ENCODE data around the gene FAM227B. TPM values are rescaled to one million over a fixed set of nuclear protein-coding genes. Genes with fewer than 3 reads are reported as not detected.
A peak's percentile ranks its signal among the peaks of the same experiment; 100 is the strongest.

The FAM227B gene
- total RNA-seq, 1 donor from 2014 or later = 25.1 TPM

GRCh38 chr15:49323207-49323606 is 297.4 kb downstream of the FAM227B start:
- no peaks in the 10 kb centered on the region for H3F3A ChIP-seq (ENCODE audit: low read depth)
- DNase-seq (ENCODE audit: low spot score) = no peak
- TF ChIP-seq CTCF (IDR thresholded peaks at IDR 0.05) (no peak), EZH2 (IDR thresholded peaks at IDR 0.05) (no peak), EZH2phosphoT487 (IDR thresholded peaks at IDR 0.05) (no peak)
- H3K27me3 Mint-ChIP-seq (ENCODE audit: insufficient read depth, low read depth) = no peaks in the 10 kb centered on the region
- no peaks in the 10 kb centered on the region for H3K9me3 Mint-ChIP-seq
- H3K4me3 Mint-ChIP-seq = no peak overlapping the region
- no peaks in the 10 kb centered on the region for H3K9me3 ChIP-seq (ENCODE audit: low read depth)
- no peaks in the 10 kb centered on the region for H4K20me1 ChIP-seq (ENCODE audit: low read depth)
- H3K79me2 ChIP-seq (ENCODE audit: low read depth) = no peaks in the 10 kb centered on the region
- H3K27ac Mint-ChIP-seq = no peak overlapping the region
- H3K4me3 ChIP-seq = no peak overlapping the region
- H3K27me3 ChIP-seq = no peaks in the 10 kb centered on the region
- no peak overlapping the region for H3K27ac ChIP-seq
- H3K4me1 Mint-ChIP-seq = peaks cover 5% of the 10 kb centered on the region
- no peak overlapping the region for H3K9ac ChIP-seq
- no peaks in the 10 kb centered on the region for H3K36me3 ChIP-seq
- H2AFZ ChIP-seq (replicated peaks) = no peak overlapping the region
- H3K36me3 Mint-ChIP-seq = peaks cover 1% of the 10 kb centered on the region
- no peak overlapping the region for H3K4me2 ChIP-seq
- H3K4me1 ChIP-seq = peaks cover 3% of the 10 kb centered on the region

GRCh38 chr15:49320351-49320750 is 300.3 kb downstream of the FAM227B start:
- no peaks in the 10 kb centered on the region for H3K9me3 Mint-ChIP-seq
- H3K4me3 Mint-ChIP-seq = no peak overlapping the region

GRCh38 chr15:49315391-49315823 is 305.2 kb downstream of the FAM227B start:
- Histone ChIP-seq H3K9me3 (ENCODE audit: low read depth) (no peaks in the 10 kb centered on the region), H2AFZ (replicated peaks) (no peak overlapping the region), H3K4me1 (peaks cover 27% of the 10 kb centered on the region), H3K4me3 (no peak overlapping the region), H3K27ac (no peak overlapping the region), H3K27me3 (no peaks in the 10 kb centered on the region), H3K4me2 (peak overlapping the region; percentile 8), H3K9ac (no peak overlapping the region), H3K36me3 (no peaks in the 10 kb centered on the region), H3F3A (ENCODE audit: low read depth) (peaks cover 17% of the 10 kb centered on the region), H4K20me1 (ENCODE audit: low read depth) (no peaks in the 10 kb centered on the region), H3K79me2 (ENCODE audit: low read depth) (no peaks in the 10 kb centered on the region)
- Mint-ChIP-seq H3K4me3 (no peak overlapping the region), H3K36me3 (no peaks in the 10 kb centered on the region), H3K27ac (no peak overlapping the region), H3K9me3 (no peaks in the 10 kb centered on the region), H3K4me1 (peaks cover 16% of the 10 kb centered on the region), H3K27me3 (ENCODE audit: insufficient read depth, low read depth) (peaks cover 6% of the 10 kb centered on the region)
- DNase-seq (ENCODE audit: low spot score) = peak; percentile 44
- TF ChIP-seq EZH2phosphoT487 (IDR thresholded peaks at IDR 0.05) = no peak

More at GRCh38 chr15:49320351-49320750, 300.3 kb downstream of the FAM227B start:
- TF ChIP-seq EZH2 (IDR thresholded peaks at IDR 0.05) = no peak
- TF ChIP-seq CTCF (IDR thresholded peaks at IDR 0.05) = no peak
- no peak for TF ChIP-seq EZH2phosphoT487 (IDR thresholded peaks at IDR 0.05)
- peaks cover 1% of the 10 kb centered on the region for H3K36me3 Mint-ChIP-seq
- peaks cover 6% of the 10 kb centered on the region for H3K27me3 Mint-ChIP-seq (ENCODE audit: insufficient read depth, low read depth)
- Histone ChIP-seq H4K20me1 (ENCODE audit: low read depth) (no peaks in the 10 kb centered on the region), H3K27ac (no peak overlapping the region), H3K27me3 (no peaks in the 10 kb centered on the region), H3K4me2 (no peak overlapping the region), H3K4me3 (no peak overlapping the region), H3K36me3 (no peaks in the 10 kb centered on the region), H3K9ac (no peak overlapping the region), H3K4me1 (peaks cover 10% of the 10 kb centered on the region), H3K9me3 (ENCODE audit: low read depth) (no peaks in the 10 kb centered on the region), H3K79me2 (ENCODE audit: low read depth) (no peaks in the 10 kb centered on the region), H3F3A (ENCODE audit: low read depth) (no peaks in the 10 kb centered on the region), H2AFZ (replicated peaks) (no peak overlapping the region)
- DNase-seq (ENCODE audit: low spot score) = no peak
- peaks cover 11% of the 10 kb centered on the region for H3K4me1 Mint-ChIP-seq
- H3K27ac Mint-ChIP-seq = no peak overlapping the region

GRCh38 chr15:49314716-49315115 is 305.9 kb downstream of the FAM227B start:
- H3K4me2 ChIP-seq = no peak overlapping the region
- Mint-ChIP-seq H3K27me3 (ENCODE audit: insufficient read depth, low read depth) (peaks cover 6% of the 10 kb centered on the region), H3K9me3 (no peaks in the 10 kb centered on the region), H3K36me3 (peaks cover 2% of the 10 kb centered on the region), H3K27ac (no peak overlapping the region), H3K4me1 (peaks cover 16% of the 10 kb centered on the region), H3K4me3 (no peak overlapping the region)
- no peaks in the 10 kb centered on the region for H3K79me2 ChIP-seq (ENCODE audit: low read depth)
- no peaks in the 10 kb centered on the region for H3K9me3 ChIP-seq (ENCODE audit: low read depth)
- peaks cover 27% of the 10 kb centered on the region for H3K4me1 ChIP-seq
- no peak overlapping the region for H3K4me3 ChIP-seq
- H3K9ac ChIP-seq = no peak overlapping the region
- no peaks in the 10 kb centered on the region for H3K36me3 ChIP-seq
- no peaks in the 10 kb centered on the region for H3K27me3 ChIP-seq
- no peaks in the 10 kb centered on the region for H4K20me1 ChIP-seq (ENCODE audit: low read depth)
- no peak overlapping the region for H3K27ac ChIP-seq
- H2AFZ ChIP-seq (replicated peaks) = no peak overlapping the region
- TF ChIP-seq CTCF (IDR thresholded peaks at IDR 0.05) (no peak), EZH2 (IDR thresholded peaks at IDR 0.05) (no peak), EZH2phosphoT487 (IDR thresholded peaks at IDR 0.05) (no peak)
- H3F3A ChIP-seq (ENCODE audit: low read depth) = peaks cover 17% of the 10 kb centered on the region
- no peak for DNase-seq (ENCODE audit: low spot score)
